OCI-LY3 (cell line): ENCODE results near the gene PCSK6.

Experiments used
- H2AFZ ChIP-seq: fragments of 200-600, 300-600 bp; shearing (Covaris generic); 2 replicates; pipeline ENCODE4 v1.6.0; 2014; ENCODE audit warnings: antibody characterized with exemption, low read depth, low read length
- H3K27ac ChIP-seq: fragments of 200-600, 300-600 bp; sonication (generic); 2 replicates; pipeline ENCODE4 v1.5.1; 2014; ENCODE audit warnings: mild to moderate bottlenecking, low read length, moderate library complexity, mixed read lengths
- H3K27me3 ChIP-seq: fragments of 200-600, 300-600 bp; sonication (generic); 2 replicates; pipeline ENCODE4 v1.6.1; 2014; ENCODE audit warnings: low read depth, low read length, mixed read lengths
- H3K36me3 ChIP-seq: fragments of 200-600, 300-600 bp; sonication (generic); replicated peaks from 2 replicates; pipeline ENCODE3; 2014; ENCODE audit warnings: low read depth, low read length, mixed read lengths
- H3K4me1 ChIP-seq: fragments of 300-600, 200-600 bp; sonication (generic); 2 replicates; pipeline ENCODE4 v1.6.1; 2014; ENCODE audit warnings: low read length, mixed read lengths
- H3K4me2 ChIP-seq: fragments of 200-600, 300-600 bp; sonication (generic); 2 replicates; pipeline ENCODE4 v1.6.1; 2014; ENCODE audit warnings: low read length, mixed read lengths
- H3K4me3 ChIP-seq: fragments of 300-600, 200-600 bp; sonication (generic); 2 replicates; pipeline ENCODE4 v1.5.1; 2014; ENCODE audit warnings: antibody characterized with exemption, mild to moderate bottlenecking, low read length, moderate library complexity
- H3K79me2 ChIP-seq: fragments of 300-600, 200-600 bp; shearing (Covaris generic); 2 replicates; pipeline ENCODE4 v1.6.1; 2014; ENCODE audit warnings: mild to moderate bottlenecking, low read length, mixed read lengths
- H3K9ac ChIP-seq: fragments of 300-600, 200-600 bp; shearing (Covaris generic); 2 replicates; pipeline ENCODE4 v1.6.0; 2014; ENCODE audit warnings: mild to moderate bottlenecking, low read length, moderate library complexity
- H3K9me3 ChIP-seq: fragments of 200-600, 300-600 bp; shearing (Covaris generic); 2 replicates; pipeline ENCODE4 v1.6.1; 2014; ENCODE audit warnings: low read length, mixed read lengths; ENCODE audit not compliant: insufficient read depth
- H4K20me1 ChIP-seq: fragments of 200-600, 300-600 bp; sonication (generic); 2 replicates; pipeline ENCODE4 v1.6.1; 2016; ENCODE audit warnings: low read length, mixed read lengths; ENCODE audit not compliant: insufficient read depth
- CTCF ChIP-seq: fragments of 200-600, 300-600 bp; sonication (generic); IDR thresholded peaks from 2 replicates; pipeline ENCODE4 v1.5.1; 2014; ENCODE audit warnings: antibody characterized with exemption, low read length, low read depth
- EZH2phosphoT487 ChIP-seq: fragments of 200-600 bp; shearing (Covaris generic); IDR thresholded peaks from 2 replicates; pipeline ENCODE4 v1.6.1; 2018; ENCODE audit warnings: antibody characterized with exemption, mixed run types, low read depth

PCSK6 gene

GRCh38 chr15:101362359-101362758 is 127.1 kb downstream of the PCSK6 start:
- Histone ChIP-seq H3K4me2 (no peak overlapping the region), H3K27me3 (peaks cover 50% of the 10 kb centered on the region), H3K27ac (no peak overlapping the region), H2AFZ (no peak overlapping the region), H3K4me3 (no peak overlapping the region), H3K36me3 (no peaks in the 10 kb centered on the region), H3K79me2 (no peaks in the 10 kb centered on the region), H3K9ac (no peak overlapping the region), H3K9me3 (no peaks in the 10 kb centered on the region), H3K4me1 (no peaks in the 10 kb centered on the region), H4K20me1 (no peaks in the 10 kb centered on the region)
- TF ChIP-seq CTCF (no peak), EZH2phosphoT487 (no peak)

GRCh38 chr15:101361418-101361817 is 128.1 kb downstream of the PCSK6 start:
- H3K4me2 ChIP-seq: no peak overlapping the region
- no peaks in the 10 kb centered on the region for H3K4me1 ChIP-seq
- no peak overlapping the region for H3K27ac ChIP-seq
- peaks cover 41% of the 10 kb centered on the region for H3K27me3 ChIP-seq
- H2AFZ ChIP-seq: no peak overlapping the region
- no peak overlapping the region for H3K4me3 ChIP-seq
- TF ChIP-seq CTCF (no peak), EZH2phosphoT487 (no peak)
- no peaks in the 10 kb centered on the region for H3K79me2 ChIP-seq
- H3K9ac ChIP-seq: no peak overlapping the region
- H3K9me3 ChIP-seq: no peaks in the 10 kb centered on the region
- H4K20me1 ChIP-seq: no peaks in the 10 kb centered on the region
- H3K36me3 ChIP-seq: no peaks in the 10 kb centered on the region

GRCh38 chr15:101359365-101359947 is 130.1 kb downstream of the PCSK6 start:
- Histone ChIP-seq H3K27me3 (peaks cover 27% of the 10 kb centered on the region), H3K9ac (no peak overlapping the region), H3K4me1 (no peaks in the 10 kb centered on the region), H4K20me1 (no peaks in the 10 kb centered on the region), H3K27ac (no peak overlapping the region), H3K79me2 (no peaks in the 10 kb centered on the region), H3K9me3 (no peaks in the 10 kb centered on the region), H3K36me3 (no peaks in the 10 kb centered on the region), H3K4me2 (no peak overlapping the region), H3K4me3 (no peak overlapping the region), H2AFZ (no peak overlapping the region)
- TF ChIP-seq CTCF (no peak), EZH2phosphoT487 (no peak)

GRCh38 chr15:101358895-101359294 is 130.6 kb downstream of the PCSK6 start:
- Histone ChIP-seq H4K20me1 (no peaks in the 10 kb centered on the region), H3K79me2 (no peaks in the 10 kb centered on the region), H3K27me3 (peaks cover 21% of the 10 kb centered on the region; the same call in 1 of the 2 replicates), H3K9me3 (no peaks in the 10 kb centered on the region), H3K9ac (no peak overlapping the region), H3K4me1 (no peaks in the 10 kb centered on the region), H3K36me3 (no peaks in the 10 kb centered on the region), H3K4me3 (no peak overlapping the region), H3K4me2 (no peak overlapping the region), H2AFZ (no peak overlapping the region), H3K27ac (no peak overlapping the region)
- TF ChIP-seq CTCF: no peak
- TF ChIP-seq EZH2phosphoT487: no peak
